ENCODE results near the gene CTPS2. TPM values are rescaled to one million over a fixed set of nuclear protein-coding genes. Genes with fewer than 3 reads are reported as not detected.
"Not testable (repeated sequence)": the region's sequence is repeated elsewhere in the genome, so short reads cannot be mapped to it uniquely, and the experiment has no call there.

Gene CTPS2
- total RNA-seq, 3 donors from 2014 or later: 12.3 to 26.3 (median 21.0) TPM

GRCh38 chrX:16619024-16619423 lies 93.4 kb downstream of the CTPS2 start:
- Histone ChIP-seq H3K27ac (no peak overlapping the region), H3K36me3 (no peaks in the 10 kb centered on the region), H3K4me1 (no peaks in the 10 kb centered on the region), H3K4me3 (no peak overlapping the region), H3K27me3 (peaks cover 0 to 11% of the 10 kb centered on the region in 2 donors), H3K9me3 (no peaks in the 10 kb centered on the region)
- intact Hi-C loops (cut with DNase I; ENCODE audit: low total_unique reads): no loop called here
- TF ChIP-seq POLR2A (IDR thresholded peaks at IDR 0.05) (no peak), POLR2AphosphoS5 (IDR thresholded peaks at IDR 0.05) (no peak), CTCF (IDR thresholded peaks at IDR 0.05) (no peak)
- no peak for DNase-seq (ENCODE audit: low spot score in 2 of 2)

- TF ChIP-seq POLR2AphosphoS5 (IDR thresholded peaks at IDR 0.05) (no peak), CTCF (IDR thresholded peaks at IDR 0.05) (no peak), POLR2A (IDR thresholded peaks at IDR 0.05) (no peak)
- H3K4me1 ChIP-seq: no peaks in the 10 kb centered on the region
Measured at GRCh38 chrX:16618422-16618821, 94.0 kb downstream of the CTPS2 start.

GRCh38 chrX:16617382-16617781 lies 95.1 kb downstream of the CTPS2 start:
- H3K4me1 ChIP-seq: no peaks in the 10 kb centered on the region
- no peak overlapping the region for H3K4me3 ChIP-seq
- no peak overlapping the region for H3K27ac ChIP-seq
- TF ChIP-seq POLR2AphosphoS5 (IDR thresholded peaks at IDR 0.05) (no peak), POLR2A (IDR thresholded peaks at IDR 0.05) (no peak), CTCF (IDR thresholded peaks at IDR 0.05) (no peak)
- H3K9me3 ChIP-seq: no peaks in the 10 kb centered on the region
- DNase-seq (ENCODE audit: low spot score in 2 of 2): no peak
- no peaks in the 10 kb centered on the region for H3K36me3 ChIP-seq
- intact Hi-C loops (cut with DNase I; ENCODE audit: low total_unique reads): no loop called here
- H3K27me3 ChIP-seq: peaks cover 0 to 14% of the 10 kb centered on the region in 2 donors

More at GRCh38 chrX:16618422-16618821, 94.0 kb downstream of the CTPS2 start:
- no peaks in the 10 kb centered on the region for H3K36me3 ChIP-seq
- H3K27ac ChIP-seq: no peak overlapping the region
- no peaks in the 10 kb centered on the region for H3K9me3 ChIP-seq
- H3K27me3 ChIP-seq: peaks cover 0 to 12% of the 10 kb centered on the region in 2 donors
- no peak for DNase-seq (ENCODE audit: low spot score in 2 of 2)
- intact Hi-C loops (cut with DNase I; ENCODE audit: low total_unique reads): no loop called here
- no peak overlapping the region for H3K4me3 ChIP-seq

GRCh38 chrX:16612257-16612897 lies 100.1 kb downstream of the CTPS2 start:
- no peaks in the 10 kb centered on the region for H3K4me1 ChIP-seq
- H3K27ac ChIP-seq: no peak overlapping the region
- DNase-seq (ENCODE audit: low spot score in 2 of 2): no peak
- H3K4me3 ChIP-seq: no peak overlapping the region
- H3K9me3 ChIP-seq: no peaks in the 10 kb centered on the region
- intact Hi-C loops (cut with DNase I; ENCODE audit: low total_unique reads): no loop called here
- no peaks in the 10 kb centered on the region for H3K36me3 ChIP-seq
- TF ChIP-seq CTCF (IDR thresholded peaks at IDR 0.05) (no peak), POLR2AphosphoS5 (IDR thresholded peaks at IDR 0.05) (no peak), POLR2A (IDR thresholded peaks at IDR 0.05) (no peak)
- peaks cover 0 to 15% of the 10 kb centered on the region in 2 donors for H3K27me3 ChIP-seq

- H3K27me3 ChIP-seq: peaks cover 0 to 14% of the 10 kb centered on the region in 2 donors
- H3K4me1 ChIP-seq; intact Hi-C loops (cut with DNase I; ENCODE audit: low total_unique reads); H3K36me3 ChIP-seq; H3K4me3 ChIP-seq; DNase-seq (ENCODE audit: low spot score in 2 of 2); H3K27ac ChIP-seq; H3K9me3 ChIP-seq: not testable (repeated sequence)
Measured at GRCh38 chrX:16610654-16611053, 101.8 kb downstream of the CTPS2 start.

All from breast epithelium (tissue), 4 donors.